Transverse colon (tissue), 4 donors: ENCODE results near the gene IRF2.

Source experiments
- POLR2A ChIP-seq: fragments of 450-650 bp; IDR thresholded peaks from one replicate; pipeline ENCODE4 v1.6.1; 2016; ENCODE audit warnings: antibody characterized with exemption, mild to moderate bottlenecking, moderate library complexity
- POLR2AphosphoS5 ChIP-seq, 3 donors: sonication (generic); formaldehyde crosslinking; IDR thresholded peaks; one replicate each; pipeline ENCODE4 v1.6.1; 2016; ENCODE audit warnings: antibody characterized with exemption in 3 of 3
- TF ChIP-seq, protein P1 (sequence below), 5 experiments: fragments of 200-600 bp in 3 of 5; fragments of 450-650 bp in 2 of 5; sonication (generic) in 3 of 5; IDR thresholded peaks; 1 replicate in 2 of 5; 2 replicates in 3 of 5; pipeline ENCODE4 v1.5.1; 2016 to 2017; ENCODE audit warnings: antibody characterized with exemption in 5 of 5, inconsistent platforms in 3 of 5, mild to moderate bottlenecking in 2 of 5, moderate library complexity in 1 of 5

DNA sequence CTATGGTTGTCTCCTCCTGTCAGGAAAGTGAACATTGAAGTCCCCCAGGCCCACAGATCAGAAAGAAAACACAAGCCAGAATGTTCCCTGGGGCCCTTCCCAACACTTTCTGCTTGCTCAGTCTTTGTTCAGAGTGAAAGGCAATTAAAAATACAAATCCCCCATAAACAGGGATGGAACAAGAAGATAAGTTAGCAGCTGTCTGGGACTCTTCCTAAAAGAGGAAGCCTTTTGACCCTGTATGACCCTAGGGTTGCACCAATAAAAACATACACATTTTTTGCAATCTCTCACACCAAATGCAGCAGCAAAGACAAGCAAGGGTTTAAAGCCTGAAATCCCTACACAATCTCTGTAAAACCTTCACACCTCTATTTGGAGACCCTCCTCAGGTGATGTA is 22.6 kb downstream of the IRF2 start:
- TF ChIP-seq POLR2AphosphoS5 (IDR thresholded peaks at IDR 0.05), result no peak
- TF ChIP-seq, protein P1, sequence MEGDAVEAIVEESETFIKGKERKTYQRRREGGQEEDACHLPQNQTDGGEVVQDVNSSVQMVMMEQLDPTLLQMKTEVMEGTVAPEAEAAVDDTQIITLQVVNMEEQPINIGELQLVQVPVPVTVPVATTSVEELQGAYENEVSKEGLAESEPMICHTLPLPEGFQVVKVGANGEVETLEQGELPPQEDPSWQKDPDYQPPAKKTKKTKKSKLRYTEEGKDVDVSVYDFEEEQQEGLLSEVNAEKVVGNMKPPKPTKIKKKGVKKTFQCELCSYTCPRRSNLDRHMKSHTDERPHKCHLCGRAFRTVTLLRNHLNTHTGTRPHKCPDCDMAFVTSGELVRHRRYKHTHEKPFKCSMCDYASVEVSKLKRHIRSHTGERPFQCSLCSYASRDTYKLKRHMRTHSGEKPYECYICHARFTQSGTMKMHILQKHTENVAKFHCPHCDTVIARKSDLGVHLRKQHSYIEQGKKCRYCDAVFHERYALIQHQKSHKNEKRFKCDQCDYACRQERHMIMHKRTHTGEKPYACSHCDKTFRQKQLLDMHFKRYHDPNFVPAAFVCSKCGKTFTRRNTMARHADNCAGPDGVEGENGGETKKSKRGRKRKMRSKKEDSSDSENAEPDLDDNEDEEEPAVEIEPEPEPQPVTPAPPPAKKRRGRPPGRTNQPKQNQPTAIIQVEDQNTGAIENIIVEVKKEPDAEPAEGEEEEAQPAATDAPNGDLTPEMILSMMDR (IDR thresholded peaks at IDR 0.05), result no peak
- no peak for TF ChIP-seq POLR2A
